IMR-90 (cell line): ENCODE results near the gene RBM8A. TPM values are rescaled to one million over a fixed set of nuclear protein-coding genes. Genes with fewer than 3 reads are reported as not detected.

Experiments
- ATAC-seq: fragments of 200-7000 bp; cut with Tn5 transposase; 2 replicates; pipeline ENCODE4 v1.9.1; 2020; ENCODE audit warnings: low read depth, mild to moderate bottlenecking, moderate library complexity
- BruUV-seq: library from RNA; stranded (reverse); fragments of 400-500 nt; replicated peaks from 2 replicates; lab custom pipeline; 2021; lab: Mats Ljungman, UMichigan
- CTCF ChIA-PET: fragments of 300-600 bp; formaldehyde crosslinking; extraction: SDS; loops from one replicate; lab custom pipeline; 2021; ENCODE audit warnings: antibody characterized with exemption; lab: Yijun Ruan, JAX
- POLR2A ChIA-PET: fragments of 300-600 bp; sonication (Branson Sonifier 250); formaldehyde crosslinking; loops from one replicate; lab custom pipeline; 2022; ENCODE audit warnings: antibody characterized with exemption; ENCODE audit not compliant: unreplicated experiment; lab: Charles Lee
- DNase-seq: peaks from one replicate; pipeline ENCODE4 v3.0.0; 2013
- H2AFZ ChIP-seq: replicated peaks from 2 replicates; pipeline ENCODE3; 2013; ENCODE audit warnings: low read length, mild to moderate bottlenecking; ENCODE audit not compliant: poor library complexity
- H2AK5ac ChIP-seq: 2 replicates; pipeline ENCODE4 v1.6.1; 2013; ENCODE audit warnings: low read depth, low read length, inconsistent platforms
- H2AK9ac ChIP-seq: replicated peaks from 2 replicates; pipeline ENCODE3; 2013; ENCODE audit warnings: mild to moderate bottlenecking, low read depth, low read length, moderate library complexity; ENCODE audit not compliant: poor library complexity
- H2BK120ac ChIP-seq: 2 replicates; pipeline ENCODE4 v1.6.1; 2013; ENCODE audit warnings: low read depth, low read length, inconsistent platforms
- H2BK15ac ChIP-seq: 3 replicates; pipeline ENCODE4 v1.6.1; 2013; ENCODE audit warnings: low read depth, low read length, inconsistent platforms
- H2BK20ac ChIP-seq: 2 replicates; pipeline ENCODE4 v1.6.1; 2013; ENCODE audit warnings: low read depth, mild to moderate bottlenecking, inconsistent platforms, low read length, moderate library complexity
- H2BK5ac ChIP-seq: 2 replicates; pipeline ENCODE4 v1.6.1; 2013; ENCODE audit warnings: mild to moderate bottlenecking, low read depth, low read length, inconsistent platforms; ENCODE audit not compliant: poor library complexity, severe bottlenecking
- H3K14ac ChIP-seq: replicated peaks from 2 replicates; pipeline ENCODE4 v1.6.1; 2013; ENCODE audit warnings: low read depth, low read length, inconsistent platforms
- H3K18ac ChIP-seq: 2 replicates; pipeline ENCODE4 v1.6.1; 2013; ENCODE audit warnings: low read depth, low read length, control low read depth
- H3K23ac ChIP-seq: 2 replicates; pipeline ENCODE4 v1.6.1; 2013; ENCODE audit warnings: low read depth, low read length, inconsistent platforms
- H3K27ac ChIP-seq: 2 replicates; pipeline ENCODE4 v1.5.1; 2013; ENCODE audit warnings: mild to moderate bottlenecking, control low read depth, low read length; ENCODE audit not compliant: insufficient read depth
- H3K27me3 ChIP-seq: 2 replicates; pipeline ENCODE4 v1.6.1; 2013; ENCODE audit warnings: low read length; ENCODE audit not compliant: control insufficient read depth, insufficient read depth
- H3K36me3 ChIP-seq: 2 replicates; pipeline ENCODE4 v1.6.1; 2013; ENCODE audit warnings: low read length, mixed read lengths; ENCODE audit not compliant: control insufficient read depth, insufficient read depth
- H3K4ac ChIP-seq: 2 replicates; pipeline ENCODE4 v1.6.1; 2013; ENCODE audit warnings: low read depth, low read length, inconsistent platforms
- H3K4me1 ChIP-seq: 2 replicates; pipeline ENCODE4 v1.6.1; 2013; ENCODE audit warnings: low read length, mixed read lengths; ENCODE audit not compliant: control insufficient read depth, insufficient read depth
- H3K4me2 ChIP-seq: 2 replicates; pipeline ENCODE4 v1.6.1; 2013; ENCODE audit warnings: low read depth, mild to moderate bottlenecking, control low read depth, low read length, moderate library complexity
- H3K4me3 ChIP-seq: 2 replicates; pipeline ENCODE4 v1.5.1; 2013; ENCODE audit warnings: low read depth, mild to moderate bottlenecking, control low read depth, low read length, moderate library complexity; ENCODE audit not compliant: insufficient read depth
- H3K56ac ChIP-seq: 2 replicates; pipeline ENCODE4 v1.6.1; 2013; ENCODE audit warnings: low read length, inconsistent platforms; ENCODE audit not compliant: insufficient read depth; ENCODE audit errors: extremely low read depth
- H3K79me1 ChIP-seq, 2 experiments: 2 replicates each; pipeline ENCODE4 v1.6.1; 2013; ENCODE audit warnings: low read length in 2 of 2, inconsistent platforms in 1 of 2, low read depth in 1 of 2
- H3K9ac ChIP-seq: 2 replicates; pipeline ENCODE4 v1.6.1; 2013; ENCODE audit warnings: low read depth, low read length, control low read depth
- H3K9me1 ChIP-seq: 2 replicates; pipeline ENCODE4 v1.6.1; 2013; ENCODE audit warnings: low read length, inconsistent platforms; ENCODE audit not compliant: insufficient read depth
- H3K9me3 ChIP-seq: 2 replicates; pipeline ENCODE4 v1.6.1; 2013; ENCODE audit warnings: low read length; ENCODE audit not compliant: control insufficient read depth, insufficient read depth
- H4K20me1 ChIP-seq: 2 replicates; pipeline ENCODE4 v1.6.1; 2013; ENCODE audit warnings: low read length, inconsistent platforms; ENCODE audit not compliant: insufficient read depth
- H4K5ac ChIP-seq: 2 replicates; pipeline ENCODE4 v1.6.1; 2013; ENCODE audit warnings: mild to moderate bottlenecking, low read depth, low read length, control low read depth
- H4K8ac ChIP-seq, 2 experiments: 2 replicates each; pipeline ENCODE4 v1.6.1; 2013; ENCODE audit warnings: low read depth in 2 of 2, low read length in 2 of 2, control low read depth in 1 of 2, inconsistent platforms in 1 of 2
- H4K91ac ChIP-seq: 2 replicates; pipeline ENCODE4 v1.6.1; 2013; ENCODE audit warnings: low read depth, low read length, inconsistent platforms; ENCODE audit not compliant: insufficient read depth
- CEBPB ChIP-seq: IDR thresholded peaks from 2 replicates; pipeline ENCODE4 v1.6.1; 2012; ENCODE audit warnings: low read depth, low read length, improper control_type of control experiment
- CHD1 ChIP-seq: IDR thresholded peaks from 2 replicates; pipeline ENCODE4 v1.6.1; 2012; ENCODE audit warnings: low read depth, low read length, improper control_type of control experiment
- FOS ChIP-seq: fragments of 150-350 bp; IDR thresholded peaks from 2 replicates; pipeline ENCODE4 v1.6.1; 2016; ENCODE audit warnings: low read depth, low read length
- MAFK ChIP-seq: IDR thresholded peaks from 2 replicates; pipeline ENCODE4 v1.6.1; 2012; ENCODE audit warnings: low read depth, low read length, improper control_type of control experiment
- MAZ ChIP-seq: IDR thresholded peaks from 2 replicates; pipeline ENCODE4 v1.6.1; 2012; ENCODE audit warnings: low read depth, mild to moderate bottlenecking, low read length, improper control_type of control experiment, moderate library complexity, borderline replicate concordance
- MXI1 ChIP-seq: IDR thresholded peaks from 2 replicates; pipeline ENCODE4 v1.6.1; 2012; ENCODE audit warnings: low read depth, mild to moderate bottlenecking, low read length, moderate library complexity, borderline replicate concordance
- NFE2L2 ChIP-seq: fragments of 150-350 bp; IDR thresholded peaks from 2 replicates; pipeline ENCODE4 v1.6.1; 2016; ENCODE audit warnings: low read depth, mild to moderate bottlenecking, low read length
- POLR2A ChIP-seq: IDR thresholded peaks from 2 replicates; pipeline ENCODE4 v1.6.1; 2012; ENCODE audit warnings: mild to moderate bottlenecking, low read depth, low read length
- RAD21 ChIP-seq: IDR thresholded peaks from 2 replicates; pipeline ENCODE4 v1.6.1; 2012; ENCODE audit warnings: low read length, improper control_type of control experiment
- RCOR1 ChIP-seq: IDR thresholded peaks from 2 replicates; pipeline ENCODE4 v1.6.1; 2012; ENCODE audit warnings: mild to moderate bottlenecking, low read length, improper control_type of control experiment; ENCODE audit not compliant: insufficient replicate concordance
- RFX5 ChIP-seq: IDR thresholded peaks from 2 replicates; pipeline ENCODE4 v1.8.0; 2012; ENCODE audit warnings: low read depth, mild to moderate bottlenecking, low read length, moderate library complexity
- SMC3 ChIP-seq: fragments of 150-350 bp; IDR thresholded peaks from 2 replicates; pipeline ENCODE4 v1.6.1; 2016; ENCODE audit warnings: low read depth, mild to moderate bottlenecking, antibody characterized with exemption, low read length, moderate library complexity
- dilution Hi-C: fragments of 300-500 bp; cut with HindIII; formaldehyde crosslinking; loops from one replicate; pipeline ENCODE4 v1.14.3; 2018; ENCODE audit warnings: low sequenced_read_pairs; ENCODE audit not compliant: unreplicated experiment
- in situ Hi-C: fragments of 300-500 bp; cut with MboI; formaldehyde crosslinking; loops from 3 replicates; pipeline ENCODE4 v1.14.3; 2019; ENCODE audit warnings: low sequenced_read_pairs, inconsistent platforms, mixed read lengths
- intact Hi-C: fragments of 100-400 bp; cut with micrococcal nuclease; formaldehyde crosslinking; loops from 2 replicates; pipeline ENCODE4 v1.10.0; 2022
- polyA plus RNA-seq, 3 experiments: library from polyadenylated mRNA; depleted of rRNA; stranded (reverse); fragments of >200 nt; gene quantifications; 2 replicates each; pipeline ENCODE4 v1.2.3, GENCODE V29; 2012; ENCODE audit warnings: low replicate concordance in 1 of 3
- total RNA-seq: library from RNA; depleted of rRNA; stranded (reverse); fragments of >200 nt; gene quantifications from 2 replicates; pipeline ENCODE4 v1.2.3, GENCODE V29; 2012
- TF ChIP-seq, protein P1 (sequence below): fragments of 150-350 bp; IDR thresholded peaks from 2 replicates; pipeline ENCODE4 v1.6.1; 2017; ENCODE audit warnings: mild to moderate bottlenecking, antibody characterized with exemption, low read length, low read depth

RBM8A gene
- total and polyA plus RNA-seq, 2 of the 4 experiments (the other 2 are of a cell fraction) = 94.1 to 251 TPM

DNA sequence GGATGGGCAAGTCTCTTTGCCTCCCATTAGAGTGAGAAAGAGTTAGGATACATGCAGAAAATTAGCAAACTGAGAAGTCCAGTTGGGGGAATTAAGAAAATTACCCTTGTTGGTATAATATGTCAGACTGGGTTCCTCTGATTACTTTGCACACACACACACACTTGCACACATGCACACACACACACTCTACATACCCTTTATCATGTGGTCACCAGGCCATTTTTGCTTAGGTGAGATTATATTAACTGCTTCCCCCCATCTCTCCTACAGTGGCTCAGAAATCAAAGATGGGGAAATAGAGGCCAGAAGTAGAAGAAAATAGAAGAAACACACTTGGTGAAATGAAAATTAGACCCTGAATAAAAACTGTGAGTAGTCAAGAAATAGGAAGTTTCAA, 31.4 kb upstream of the RBM8A start:
- Histone ChIP-seq H4K91ac (no peak overlapping the region), H3K14ac (no peak overlapping the region), H3K27ac (no peak overlapping the region), H3K9ac (no peak overlapping the region), H3K9me3 (no peaks in the 10 kb centered on the region), H3K9me1 (peaks cover 22% of the 10 kb centered on the region), H2BK120ac (no peak overlapping the region), H3K18ac (no peak overlapping the region), H2BK20ac (no peak overlapping the region), H3K27me3 (no peaks in the 10 kb centered on the region), H3K36me3 (no peaks in the 10 kb centered on the region), H2BK15ac (no peak overlapping the region), H2AK9ac (no peak overlapping the region), H3K56ac (no peak overlapping the region), H3K4me3 (no peak overlapping the region), H3K4ac (no peak overlapping the region), H2AFZ (no peak overlapping the region), H3K79me1 (peaks cover 21 to 65% of the 10 kb centered on the region in 2 experiments), H3K4me1 (peaks cover 27% of the 10 kb centered on the region), H3K23ac (no peak overlapping the region), H4K20me1 (peaks cover 15% of the 10 kb centered on the region; the same call in 1 of the 2 replicates), H4K5ac (no peak overlapping the region), H4K8ac (no peak overlapping the region), H2BK5ac (no peak overlapping the region), H3K4me2 (no peak overlapping the region), H2AK5ac (no peak overlapping the region)
- DNase-seq (no peak), ATAC-seq (no peak)
- TF ChIP-seq, protein P1, sequence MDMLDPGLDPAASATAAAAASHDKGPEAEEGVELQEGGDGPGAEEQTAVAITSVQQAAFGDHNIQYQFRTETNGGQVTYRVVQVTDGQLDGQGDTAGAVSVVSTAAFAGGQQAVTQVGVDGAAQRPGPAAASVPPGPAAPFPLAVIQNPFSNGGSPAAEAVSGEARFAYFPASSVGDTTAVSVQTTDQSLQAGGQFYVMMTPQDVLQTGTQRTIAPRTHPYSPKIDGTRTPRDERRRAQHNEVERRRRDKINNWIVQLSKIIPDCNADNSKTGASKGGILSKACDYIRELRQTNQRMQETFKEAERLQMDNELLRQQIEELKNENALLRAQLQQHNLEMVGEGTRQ = no peak
- TF ChIP-seq SMC3 (no peak), MXI1 (no peak), CHD1 (no peak), MAFK (no peak), POLR2A (no peak), RFX5 (no peak), FOS (no peak), CEBPB (no peak), RCOR1 (no peak), RAD21 (no peak), NFE2L2 (no peak), MAZ (no peak)
- ChIA-PET POLR2A (no interaction called here), CTCF (interaction anchor here (1.2 kb wide), 1 partner anchor 67 kb away, joined by 4 read pairs; no protein-coding TSS in a partner anchor)
- dilution Hi-C loops = no loop called here
- intact Hi-C loops = loop anchor here (5.0 to 10.0 kb wide), 2 partner anchors 64 to 101 kb away; partner anchors contain the start of gene PIAS3
- no TSS peak for BruUV-seq
- in situ Hi-C loops = no loop called here
